Breast epithelium (tissue), 4 donors: Measurements from ENCODE around the gene PPM1J. TPM values are rescaled to one million over a fixed set of nuclear protein-coding genes. Genes with fewer than 3 reads are reported as not detected.
"Not testable (repeated sequence)": the region's sequence is repeated elsewhere in the genome, so short reads cannot be mapped to it uniquely, and the experiment has no call there.

Experiments
- DNase-seq, 2 donors: peaks; one replicate each; pipeline ENCODE4 v3.0.0-alpha.2; 2019; ENCODE audit warnings: low spot score in 2 of 2
- H3K27ac ChIP-seq, 2 donors: fragments of 200-600 bp; sonication (generic) in 1 of 2; one replicate each; pipeline ENCODE4 v1.5.1; 2016 to 2019; ENCODE audit warnings: mild to moderate bottlenecking in 1 of 2
- H3K27me3 ChIP-seq, 2 donors: fragments of 200-600 bp; sonication (generic) in 1 of 2; one replicate each; pipeline versions ENCODE4 v1.5.1 to v1.6.0; 2017 to 2019; ENCODE audit warnings: control low read depth in 1 of 2, mild to moderate bottlenecking in 1 of 2
- H3K36me3 ChIP-seq: fragments of 200-600 bp; one replicate; pipeline ENCODE4 v1.5.1; 2019
- H3K4me1 ChIP-seq, 2 donors: fragments of 200-600 bp; sonication (generic); one replicate each; pipeline ENCODE4 v1.5.1; 2016 to 2019; ENCODE audit warnings: control low read depth in 1 of 2
- H3K4me3 ChIP-seq, 3 donors: fragments of 200-600 bp; sonication (generic); 1 replicate in 2 of 3; 2 replicates in 1 of 3; pipeline ENCODE4 v1.5.1; 2016 to 2019; ENCODE audit warnings: mild to moderate bottlenecking in 3 of 3, moderate library complexity in 2 of 3
- H3K9me3 ChIP-seq, 2 donors: fragments of 200-600 bp; sonication (generic) in 1 of 2; one replicate each; pipeline ENCODE4 v1.5.1; 2016 to 2019; ENCODE audit warnings: control low read depth in 1 of 2
- CTCF ChIP-seq, 3 donors: fragments of 450-650 bp; IDR thresholded peaks; one replicate each; pipeline ENCODE4 v1.5.1; 2016 to 2017; ENCODE audit warnings: antibody characterized with exemption in 3 of 3, mild to moderate bottlenecking in 3 of 3, moderate library complexity in 3 of 3
- POLR2A ChIP-seq: fragments of 450-650 bp; IDR thresholded peaks from one replicate; pipeline ENCODE4 v1.6.1; 2016; ENCODE audit warnings: antibody characterized with exemption, mild to moderate bottlenecking, moderate library complexity
- POLR2AphosphoS5 ChIP-seq, 3 donors: sonication (generic); formaldehyde crosslinking; IDR thresholded peaks; one replicate each; pipeline ENCODE4 v1.6.1; 2017; ENCODE audit warnings: antibody characterized with exemption in 3 of 3
- intact Hi-C: fragments of 100-400 bp; cut with DNase I; formaldehyde crosslinking; loops from one replicate; pipeline ENCODE4 v1.15.1; 2023; ENCODE audit warnings: low total_unique reads
- total RNA-seq, 3 donors: library from RNA; depleted of rRNA; stranded (reverse); fragments of >200 nt; gene quantifications; one replicate each; pipeline ENCODE4 v1.1.0, GENCODE V29; 2016

PPM1J gene
- total RNA-seq, 3 donors from 2014 or later, result 0.32 to 5.3 (median 4.9) TPM

GRCh38 chr1:112735752-112736151, 20.6 kb upstream of the PPM1J start:
- no peak overlapping the region for H3K4me3 ChIP-seq
- no peak for TF ChIP-seq CTCF (IDR thresholded peaks at IDR 0.05)
- no peak overlapping the region for H3K27ac ChIP-seq
- no peaks in the 10 kb centered on the region for H3K27me3 ChIP-seq
- H3K36me3 ChIP-seq, result no peaks in the 10 kb centered on the region
- no peak for DNase-seq
- H3K9me3 ChIP-seq, result no peaks in the 10 kb centered on the region
- H3K4me1 ChIP-seq, result no peaks in the 10 kb centered on the region
- intact Hi-C loops, result no loop called here

GRCh38 chr1:112731451-112731850, 16.3 kb upstream of the PPM1J start:
- no peaks in the 10 kb centered on the region for H3K9me3 ChIP-seq
- H3K36me3 ChIP-seq, result no peaks in the 10 kb centered on the region
- TF ChIP-seq POLR2A (no peak), CTCF (IDR thresholded peaks at IDR 0.05) (no peak), POLR2AphosphoS5 (IDR thresholded peaks at IDR 0.05) (no peak)
- no peaks in the 10 kb centered on the region for H3K4me1 ChIP-seq
- intact Hi-C loops, result no loop called here
- H3K27ac ChIP-seq, result no peak overlapping the region
- H3K4me3 ChIP-seq, result no peak overlapping the region
- DNase-seq, result no peak
- no peaks in the 10 kb centered on the region for H3K27me3 ChIP-seq

GRCh38 chr1:112729909-112730308, 14.8 kb upstream of the PPM1J start:
- Histone ChIP-seq H3K27ac (no peak overlapping the region), H3K9me3 (no peaks in the 10 kb centered on the region), H3K4me1 (no peaks in the 10 kb centered on the region), H3K27me3 (no peaks in the 10 kb centered on the region), H3K4me3 (no peak overlapping the region), H3K36me3 (no peaks in the 10 kb centered on the region)
- TF ChIP-seq POLR2AphosphoS5 (IDR thresholded peaks at IDR 0.05) (no peak), CTCF (IDR thresholded peaks at IDR 0.05) (no peak), POLR2A (no peak)
- DNase-seq, result no peak
- intact Hi-C loops, result loop anchor here (10.0 kb wide), 1 partner anchor 325 kb away; no protein-coding TSS in a partner anchor

GRCh38 chr1:112729011-112729410, 13.9 kb upstream of the PPM1J start:
- not testable (repeated sequence) for H3K4me3 ChIP-seq, H3K36me3 ChIP-seq, H3K27me3 ChIP-seq, H3K9me3 ChIP-seq, H3K4me1 ChIP-seq, DNase-seq, H3K27ac ChIP-seq
- intact Hi-C loops, result loop anchor here (10.0 kb wide), 1 partner anchor 326 kb away; no protein-coding TSS in a partner anchor

- H3K4me3 ChIP-seq, H3K4me1 ChIP-seq, H3K27me3 ChIP-seq, H3K36me3 ChIP-seq, H3K9me3 ChIP-seq, DNase-seq, H3K27ac ChIP-seq: not testable (repeated sequence)
- intact Hi-C loops, result loop anchor here (10.0 kb wide), 1 partner anchor 326 kb away; no protein-coding TSS in a partner anchor
Measured at GRCh38 chr1:112728306-112728971, 13.3 kb upstream of the PPM1J start.

- Histone ChIP-seq H3K27me3 (no peaks in the 10 kb centered on the region), H3K4me3 (no peak overlapping the region), H3K36me3 (no peaks in the 10 kb centered on the region), H3K4me1 (no peaks in the 10 kb centered on the region), H3K27ac (no peak overlapping the region), H3K9me3 (no peaks in the 10 kb centered on the region)
- no peak for DNase-seq
- no peak for TF ChIP-seq POLR2AphosphoS5 (IDR thresholded peaks at IDR 0.05)
- no peak for TF ChIP-seq POLR2A
- no peak for TF ChIP-seq CTCF (IDR thresholded peaks at IDR 0.05)
- intact Hi-C loops, result loop anchor here (10.0 kb wide), 1 partner anchor 327 kb away; no protein-coding TSS in a partner anchor
Measured at GRCh38 chr1:112727716-112728115, 12.6 kb upstream of the PPM1J start.

GRCh38 chr1:112724240-112724639, 9.1 kb upstream of the PPM1J start:
- not testable (repeated sequence) for H3K4me1 ChIP-seq, H3K36me3 ChIP-seq, H3K27me3 ChIP-seq, H3K27ac ChIP-seq, H3K9me3 ChIP-seq, DNase-seq, H3K4me3 ChIP-seq
- intact Hi-C loops, result loop anchor here (10.0 kb wide), 1 partner anchor 331 kb away; no protein-coding TSS in a partner anchor
